ENCODE results near the gene TACO1. TPM values are rescaled to one million over a fixed set of nuclear protein-coding genes. Genes with fewer than 3 reads are reported as not detected.

The TACO1 gene
- total RNA-seq, 4 donors from 2014 or later = 10.2 to 17.7 (median 14.6) TPM

DNA sequence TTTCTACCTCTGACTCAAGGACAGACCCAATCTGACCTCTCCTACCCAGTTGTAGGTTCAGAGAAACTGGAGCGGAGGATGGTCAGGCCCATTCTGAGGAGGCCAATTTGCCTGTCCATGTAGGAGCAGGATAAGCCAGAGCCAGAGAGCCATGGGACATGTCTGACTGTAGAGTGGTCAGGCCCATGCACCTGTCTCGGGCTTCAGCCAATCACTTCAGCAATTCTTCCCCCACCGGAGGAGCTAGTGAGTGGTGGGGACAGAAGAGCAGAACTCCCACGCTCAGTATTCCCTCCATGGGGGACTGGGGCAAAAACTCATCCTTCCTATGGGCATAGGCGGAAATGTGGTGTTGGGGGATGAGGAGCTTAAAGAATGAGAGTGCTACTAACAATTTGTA is 36.1 kb upstream of the TACO1 start:
- TF ChIP-seq, protein P1, sequence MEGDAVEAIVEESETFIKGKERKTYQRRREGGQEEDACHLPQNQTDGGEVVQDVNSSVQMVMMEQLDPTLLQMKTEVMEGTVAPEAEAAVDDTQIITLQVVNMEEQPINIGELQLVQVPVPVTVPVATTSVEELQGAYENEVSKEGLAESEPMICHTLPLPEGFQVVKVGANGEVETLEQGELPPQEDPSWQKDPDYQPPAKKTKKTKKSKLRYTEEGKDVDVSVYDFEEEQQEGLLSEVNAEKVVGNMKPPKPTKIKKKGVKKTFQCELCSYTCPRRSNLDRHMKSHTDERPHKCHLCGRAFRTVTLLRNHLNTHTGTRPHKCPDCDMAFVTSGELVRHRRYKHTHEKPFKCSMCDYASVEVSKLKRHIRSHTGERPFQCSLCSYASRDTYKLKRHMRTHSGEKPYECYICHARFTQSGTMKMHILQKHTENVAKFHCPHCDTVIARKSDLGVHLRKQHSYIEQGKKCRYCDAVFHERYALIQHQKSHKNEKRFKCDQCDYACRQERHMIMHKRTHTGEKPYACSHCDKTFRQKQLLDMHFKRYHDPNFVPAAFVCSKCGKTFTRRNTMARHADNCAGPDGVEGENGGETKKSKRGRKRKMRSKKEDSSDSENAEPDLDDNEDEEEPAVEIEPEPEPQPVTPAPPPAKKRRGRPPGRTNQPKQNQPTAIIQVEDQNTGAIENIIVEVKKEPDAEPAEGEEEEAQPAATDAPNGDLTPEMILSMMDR (IDR thresholded peaks at IDR 0.05; ENCODE audit: low read depth) = no peak

DNA sequence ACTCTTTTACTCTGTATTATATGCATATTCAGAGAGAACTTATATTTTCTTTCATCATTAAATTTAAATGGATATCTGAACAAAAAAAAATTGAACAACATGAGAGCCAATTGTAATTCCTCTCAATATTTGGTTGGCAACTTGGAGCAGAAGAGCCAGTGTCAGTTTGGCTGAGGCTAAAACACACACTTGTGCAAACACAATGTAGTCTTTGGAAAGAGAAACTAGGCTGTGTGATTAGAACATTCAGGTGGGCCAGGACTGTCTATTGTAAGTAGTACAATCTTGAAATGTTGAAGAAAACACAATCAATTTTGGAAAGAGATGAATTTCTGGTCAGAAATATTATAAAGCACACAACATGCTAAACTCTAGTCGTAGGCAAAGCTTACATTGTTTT is 33.5 kb upstream of the TACO1 start:
- TF ChIP-seq, protein P1 (IDR thresholded peaks at IDR 0.05; ENCODE audit: low read depth) = no peak

DNA sequence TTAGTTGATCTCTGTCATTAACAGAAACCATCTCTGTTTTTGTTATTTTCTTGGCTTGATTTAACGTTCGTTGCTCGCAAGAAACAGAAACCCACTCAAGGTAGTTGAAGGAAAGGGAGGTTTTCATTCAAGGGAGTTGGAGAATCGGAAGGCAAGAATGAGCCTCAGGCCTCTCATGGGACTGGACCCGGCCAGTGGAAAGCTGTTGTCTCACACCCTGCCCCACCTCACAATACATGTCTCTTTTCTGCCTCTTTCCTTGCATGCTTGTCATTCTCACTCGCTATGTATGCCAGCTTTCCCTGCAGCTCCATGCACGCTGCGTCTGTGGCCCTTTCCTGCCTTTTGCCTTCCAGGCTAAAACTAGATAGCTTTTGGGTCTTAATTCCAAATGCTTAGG is 32.1 kb upstream of the TACO1 start:
- TF ChIP-seq, protein P1 (IDR thresholded peaks at IDR 0.05; ENCODE audit: low read depth) = no peak

DNA sequence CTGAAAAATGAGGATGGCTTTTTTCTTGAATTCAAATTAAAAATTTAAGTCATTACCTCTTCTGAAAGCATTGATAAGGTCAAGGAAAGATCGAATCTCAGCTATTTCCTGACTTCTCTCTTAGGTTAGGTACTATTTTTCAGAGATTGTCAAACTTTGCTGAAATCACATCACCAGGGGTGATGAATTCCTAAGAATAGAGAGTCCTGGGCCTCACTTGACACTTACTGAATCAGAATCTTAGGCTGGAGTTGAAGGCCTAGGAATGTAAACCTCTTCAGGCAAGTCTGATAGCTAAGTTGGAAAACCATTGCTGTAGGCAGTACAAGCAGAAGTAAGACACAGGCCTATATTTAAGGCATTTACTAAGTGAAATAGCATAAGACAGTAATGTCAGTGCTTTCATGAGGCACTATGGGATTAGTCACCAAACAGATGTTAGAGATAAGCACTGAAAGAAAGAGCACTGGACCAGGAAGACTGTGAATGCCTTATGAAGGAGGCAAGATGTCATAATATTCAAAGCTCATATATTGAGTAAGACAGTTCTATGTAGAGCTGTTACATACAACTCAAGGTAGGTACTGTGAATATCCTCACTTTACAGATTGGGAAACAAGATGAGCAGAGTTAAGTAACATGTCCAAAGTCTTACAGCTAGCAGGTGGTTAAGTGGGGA is 28.9 kb upstream of the TACO1 start:
- TF ChIP-seq, protein P1 (IDR thresholded peaks at IDR 0.05; ENCODE audit: low read depth) = no peak

DNA sequence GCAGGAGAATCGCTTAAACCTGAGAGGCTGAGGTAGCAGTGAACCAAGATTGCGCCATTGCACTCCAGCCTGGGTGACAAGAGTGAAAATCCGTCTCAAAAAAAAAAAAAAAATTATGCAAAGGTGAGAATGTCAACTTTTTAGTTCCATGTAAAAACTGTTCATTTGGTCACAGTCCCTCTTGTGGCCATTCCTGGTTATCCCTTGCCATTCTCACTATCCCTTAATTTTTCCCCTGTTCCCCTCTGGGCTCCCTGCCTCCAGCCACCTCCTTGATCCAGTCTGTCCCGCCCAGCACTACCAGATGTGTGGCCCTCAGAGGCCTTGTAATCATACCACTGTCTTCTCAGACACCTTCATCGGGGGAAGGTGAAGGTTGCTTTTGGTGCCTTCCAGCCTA is 27.1 kb upstream of the TACO1 start:
- TF ChIP-seq, protein P1 (IDR thresholded peaks at IDR 0.05; ENCODE audit: low read depth) = no peak

DNA sequence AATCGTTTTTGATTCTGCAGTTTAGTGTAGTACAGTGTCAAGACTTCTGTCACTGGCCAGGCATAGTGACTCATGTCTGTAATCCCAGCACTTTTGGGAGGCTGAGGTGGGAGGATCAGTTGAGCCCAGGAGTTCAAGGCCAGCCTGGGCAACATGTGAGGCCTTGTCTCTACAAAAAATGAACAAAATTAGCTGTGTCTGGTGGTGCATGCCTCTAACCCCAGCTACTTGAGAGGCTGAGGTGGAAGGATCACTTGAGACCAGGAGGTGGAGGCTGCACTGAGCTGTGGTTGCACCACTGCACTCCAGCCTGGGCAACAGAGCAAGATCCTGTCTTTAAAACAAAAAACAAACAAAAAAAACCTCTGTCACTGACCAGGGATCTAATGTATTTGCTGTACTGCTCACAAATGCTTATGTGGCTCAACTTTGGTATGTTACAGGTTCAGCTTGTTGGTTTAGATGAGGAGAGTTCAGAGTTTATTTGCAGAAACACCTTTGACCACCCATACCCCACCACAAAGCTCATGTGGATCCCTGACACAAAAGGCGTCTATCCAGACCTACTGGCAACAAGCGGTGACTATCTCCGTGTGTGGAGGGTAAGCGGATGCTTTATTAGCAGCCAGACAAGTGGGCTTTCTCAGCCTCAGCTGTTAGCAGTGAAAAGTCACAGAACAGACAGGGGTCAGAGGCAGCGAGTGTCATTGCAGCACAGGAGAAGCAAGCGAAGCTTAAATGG is 22.5 kb upstream of the TACO1 start:
- TF ChIP-seq, protein P1 (IDR thresholded peaks at IDR 0.05; ENCODE audit: low read depth) = no peak

DNA sequence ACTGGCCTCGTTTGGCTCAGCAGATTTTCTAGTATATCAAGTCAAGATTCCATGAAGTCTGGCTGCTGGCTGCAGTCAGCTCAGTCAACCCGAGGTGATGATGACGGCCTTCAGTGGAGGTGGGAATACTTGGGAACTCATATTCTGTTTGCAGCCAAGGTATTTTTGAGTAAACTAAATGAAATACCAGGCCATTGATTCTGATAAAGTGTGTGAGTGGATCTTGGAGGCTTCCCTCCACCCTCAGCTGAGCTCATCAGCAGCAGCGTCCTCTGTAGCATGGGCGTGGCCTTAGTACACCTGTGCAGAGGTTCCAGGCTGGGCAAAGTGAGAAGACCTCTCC is 22.0 kb upstream of the TACO1 start:
- TF ChIP-seq, protein P1 (IDR thresholded peaks at IDR 0.05; ENCODE audit: low read depth) = no peak

All from subcutaneous adipose tissue (tissue), 4 donors.